ENCODE results near the gene HES1. TPM values are rescaled to one million over a fixed set of nuclear protein-coding genes. Genes with fewer than 3 reads are reported as not detected.
A peak's percentile ranks its signal among the peaks of the same experiment; 100 is the strongest.

Gene HES1
- total and polyA plus RNA-seq, 9 of the 15 experiments (the other 6 are each of a cell fraction or from before 2014, with no cell fraction given), result 3.4 to 37.0 (median 19.3) TPM

- TF ChIP-seq ZNF76 (CRISPR knock-in tag; IDR thresholded peaks at IDR 0.05; ENCODE audit: borderline replicate concordance) (no peak), MEF2D (tag; conservative IDR thresholded peaks at IDR 0.05; ENCODE audit: low read depth) (peak; percentile 79), SMAD2 (IDR thresholded peaks at IDR 0.05; ENCODE audit: low read depth, low read length) (no peak), SNIP1 (IDR thresholded peaks at IDR 0.05; ENCODE audit: low read depth) (no peak), ARID3A (IDR thresholded peaks at IDR 0.05; ENCODE audit: borderline replicate concordance, low read depth, low read length) (no peak), ZBTB1 (CRISPR knock-in tag; IDR thresholded peaks at IDR 0.05; ENCODE audit: borderline replicate concordance, low read depth) (peak; percentile 38; the same call in 1 of the 2 replicates), PBX2 (CRISPR knock-in tag; IDR thresholded peaks at IDR 0.05; ENCODE audit: low read depth) (no peak), PBX2 (tag; conservative IDR thresholded peaks at IDR 0.05; ENCODE audit: low read depth) (peak; percentile 57), TOE1 (IDR thresholded peaks at IDR 0.05; ENCODE audit: borderline replicate concordance) (no peak), TOE1 (CRISPR knock-in tag; IDR thresholded peaks at IDR 0.05; ENCODE audit: borderline replicate concordance, low read depth) (no peak), CBFB (CRISPR knock-in tag; IDR thresholded peaks at IDR 0.05) (no peak), NR3C1 (CRISPR knock-in tag; IDR thresholded peaks at IDR 0.05) (no peak), SP2 (IDR thresholded peaks at IDR 0.05; ENCODE audit: extremely low read depth, low read depth, low read length, poor library complexity, severe bottlenecking) (no peak), SAFB2 (IDR thresholded peaks at IDR 0.05; ENCODE audit: borderline replicate concordance, low read depth, low read length, severe bottlenecking) (no peak), ZNF274 (IDR thresholded peaks at IDR 0.05; ENCODE audit: borderline replicate concordance, low read depth, low read length) (no peak), CEBPB (tag; IDR thresholded peaks at IDR 0.05) (no peak), FOXJ3 (CRISPR knock-in tag; IDR thresholded peaks at IDR 0.05) (no peak), ZNF175 (CRISPR knock-in tag; IDR thresholded peaks at IDR 0.05; ENCODE audit: low read depth) (no peak), STAT5B (CRISPR knock-in tag; IDR thresholded peaks at IDR 0.05) (no peak), CHD4 (IDR thresholded peaks at IDR 0.05; ENCODE audit: insufficient read depth, insufficient replicate concordance, low read depth, low read length, poor library complexity, severe bottlenecking) (no peak), SREBF2 (CRISPR knock-in tag; IDR thresholded peaks at IDR 0.05) (no peak), POLR2G (IDR thresholded peaks at IDR 0.05; ENCODE audit: low read depth, low read length) (no peak; the same call in 1 of the 2 replicates), STAT5A (IDR thresholded peaks at IDR 0.05; ENCODE audit: borderline replicate concordance, low read length) (no peak), HLTF (IDR thresholded peaks at IDR 0.05) (no peak), GATA2 (CRISPR knock-in tag; IDR thresholded peaks at IDR 0.05) (peak; percentile 68), MTF1 (CRISPR knock-in tag; IDR thresholded peaks at IDR 0.05; ENCODE audit: borderline replicate concordance) (no peak), L3MBTL2 (IDR thresholded peaks at IDR 0.05) (no peak)
These were observed 1.1 kb downstream of the HES1 start (continued) for GRCh38 chr3:194137008-194137505.
